Loucy (cell line): ENCODE results near the gene TCF7L2.

Experiments used
- H2AFZ ChIP-seq: fragments of 200-600 bp; sonication (generic); 2 replicates; pipeline ENCODE4 v1.6.0; 2016; ENCODE audit warnings: antibody characterized with exemption, mild to moderate bottlenecking, low read length, moderate library complexity
- H3F3A ChIP-seq: fragments of 200-600 bp; 2 replicates; pipeline ENCODE4 v1.6.0; 2016; ENCODE audit warnings: antibody characterized with exemption, low read depth, mild to moderate bottlenecking
- H3K27me3 ChIP-seq: fragments of 200-600 bp; sonication (generic); 2 replicates; pipeline ENCODE4 v1.6.1; 2014; ENCODE audit warnings: low read length, mild to moderate bottlenecking; ENCODE audit not compliant: insufficient read depth, poor library complexity, severe bottlenecking
- H3K36me3 ChIP-seq: fragments of 200-600 bp; sonication (generic); 2 replicates; pipeline ENCODE4 v1.6.1; 2016; ENCODE audit warnings: low read length; ENCODE audit not compliant: insufficient read depth
- H3K4me1 ChIP-seq: fragments of 200-600 bp; sonication (generic); 2 replicates; pipeline ENCODE4 v1.5.1; 2014; ENCODE audit warnings: low read length, mild to moderate bottlenecking; ENCODE audit not compliant: insufficient read depth, poor library complexity, severe bottlenecking
- H3K4me2 ChIP-seq: fragments of 200-600 bp; sonication (generic); 2 replicates; pipeline ENCODE4 v1.6.0; 2014; ENCODE audit warnings: antibody characterized with exemption, low read length, low read depth, mild to moderate bottlenecking; ENCODE audit not compliant: poor library complexity, severe bottlenecking
- H3K4me3 ChIP-seq: fragments of 200-600 bp; sonication (generic); 2 replicates; pipeline ENCODE4 v1.5.1; 2014; ENCODE audit warnings: low read length, mild to moderate bottlenecking, mixed read lengths; ENCODE audit not compliant: poor library complexity, severe bottlenecking
- H3K79me2 ChIP-seq: fragments of 200-600 bp; sonication (generic); 2 replicates; pipeline ENCODE4 v1.6.1; 2014; ENCODE audit warnings: low read length; ENCODE audit not compliant: insufficient read depth
- H3K9ac ChIP-seq: fragments of 200-600 bp; sonication (generic); 2 replicates; pipeline ENCODE4 v1.6.0; 2014; ENCODE audit warnings: mild to moderate bottlenecking, low read depth, low read length, moderate library complexity; ENCODE audit not compliant: poor library complexity, severe bottlenecking
- H3K9me2 ChIP-seq: fragments of 200-600 bp; sonication (generic); replicated peaks from 2 replicates; pipeline ENCODE4 v1.6.1; 2016; ENCODE audit warnings: low read depth, low read length, mixed read lengths
- H3K9me3 ChIP-seq: fragments of 200-600 bp; sonication (generic); 2 replicates; pipeline ENCODE4 v1.6.1; 2014; ENCODE audit warnings: mild to moderate bottlenecking, antibody characterized with exemption, low read length, low read depth; ENCODE audit not compliant: insufficient read depth
- H4K20me1 ChIP-seq: fragments of 200-600 bp; sonication (generic); 2 replicates; pipeline ENCODE4 v1.6.0; 2014; ENCODE audit warnings: antibody characterized with exemption, low read length, mild to moderate bottlenecking; ENCODE audit not compliant: insufficient read depth, poor library complexity, severe bottlenecking
- EZH2phosphoT487 ChIP-seq: fragments of 200-600 bp; IDR thresholded peaks from 2 replicates; pipeline ENCODE4 v1.6.1; 2018; ENCODE audit warnings: antibody characterized with exemption, mild to moderate bottlenecking, moderate library complexity, borderline replicate concordance
- TF ChIP-seq, protein P1 (sequence below): fragments of 200-600 bp; sonication (generic); conservative IDR thresholded peaks from 2 replicates; pipeline ENCODE4 v1.5.1; 2014; ENCODE audit warnings: mild to moderate bottlenecking, antibody characterized with exemption, low read length

TCF7L2 gene

DNA sequence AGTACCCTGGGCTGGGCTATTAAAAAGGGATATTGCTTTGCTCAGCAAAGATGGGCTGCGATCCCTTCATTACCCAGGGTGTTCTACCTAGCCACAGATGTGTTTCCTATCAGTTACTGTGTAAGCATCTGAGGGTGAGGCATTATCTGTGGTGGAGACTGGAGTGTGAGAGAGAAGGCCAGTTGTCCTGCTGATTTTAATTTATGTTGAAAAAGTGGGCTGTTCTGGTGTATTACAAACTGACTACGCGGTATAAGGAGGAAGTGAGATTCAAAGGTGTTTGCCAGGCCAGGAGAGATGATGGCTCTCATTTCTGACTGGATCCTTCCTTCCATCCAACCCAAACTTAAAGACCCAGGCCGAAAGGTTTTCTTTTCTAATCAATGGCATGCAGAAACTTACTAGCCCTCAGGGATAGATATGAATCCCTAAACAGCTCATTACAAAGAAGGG, 7.6 kb downstream of the TCF7L2 start:
- Histone ChIP-seq H3K9me3 (no peaks in the 10 kb centered on the region), H4K20me1 (peaks cover 18% of the 10 kb centered on the region), H3K79me2 (peaks cover 37% of the 10 kb centered on the region), H3K4me3 (no peak overlapping the region), H3F3A (0 out of 2 replicates have a peak, but pooled peaks cover 4% of the 10 kb centered on the region), H3K9me2 (no peaks in the 10 kb centered on the region), H3K4me1 (peaks cover 48% of the 10 kb centered on the region), H2AFZ (no peak overlapping the region), H3K9ac (no peak overlapping the region), H3K4me2 (peak overlapping the region; percentile 38), H3K27me3 (no peaks in the 10 kb centered on the region), H3K36me3 (no peaks in the 10 kb centered on the region)
- no peak for TF ChIP-seq EZH2phosphoT487
- TF ChIP-seq, protein P1, sequence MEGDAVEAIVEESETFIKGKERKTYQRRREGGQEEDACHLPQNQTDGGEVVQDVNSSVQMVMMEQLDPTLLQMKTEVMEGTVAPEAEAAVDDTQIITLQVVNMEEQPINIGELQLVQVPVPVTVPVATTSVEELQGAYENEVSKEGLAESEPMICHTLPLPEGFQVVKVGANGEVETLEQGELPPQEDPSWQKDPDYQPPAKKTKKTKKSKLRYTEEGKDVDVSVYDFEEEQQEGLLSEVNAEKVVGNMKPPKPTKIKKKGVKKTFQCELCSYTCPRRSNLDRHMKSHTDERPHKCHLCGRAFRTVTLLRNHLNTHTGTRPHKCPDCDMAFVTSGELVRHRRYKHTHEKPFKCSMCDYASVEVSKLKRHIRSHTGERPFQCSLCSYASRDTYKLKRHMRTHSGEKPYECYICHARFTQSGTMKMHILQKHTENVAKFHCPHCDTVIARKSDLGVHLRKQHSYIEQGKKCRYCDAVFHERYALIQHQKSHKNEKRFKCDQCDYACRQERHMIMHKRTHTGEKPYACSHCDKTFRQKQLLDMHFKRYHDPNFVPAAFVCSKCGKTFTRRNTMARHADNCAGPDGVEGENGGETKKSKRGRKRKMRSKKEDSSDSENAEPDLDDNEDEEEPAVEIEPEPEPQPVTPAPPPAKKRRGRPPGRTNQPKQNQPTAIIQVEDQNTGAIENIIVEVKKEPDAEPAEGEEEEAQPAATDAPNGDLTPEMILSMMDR = no peak

DNA sequence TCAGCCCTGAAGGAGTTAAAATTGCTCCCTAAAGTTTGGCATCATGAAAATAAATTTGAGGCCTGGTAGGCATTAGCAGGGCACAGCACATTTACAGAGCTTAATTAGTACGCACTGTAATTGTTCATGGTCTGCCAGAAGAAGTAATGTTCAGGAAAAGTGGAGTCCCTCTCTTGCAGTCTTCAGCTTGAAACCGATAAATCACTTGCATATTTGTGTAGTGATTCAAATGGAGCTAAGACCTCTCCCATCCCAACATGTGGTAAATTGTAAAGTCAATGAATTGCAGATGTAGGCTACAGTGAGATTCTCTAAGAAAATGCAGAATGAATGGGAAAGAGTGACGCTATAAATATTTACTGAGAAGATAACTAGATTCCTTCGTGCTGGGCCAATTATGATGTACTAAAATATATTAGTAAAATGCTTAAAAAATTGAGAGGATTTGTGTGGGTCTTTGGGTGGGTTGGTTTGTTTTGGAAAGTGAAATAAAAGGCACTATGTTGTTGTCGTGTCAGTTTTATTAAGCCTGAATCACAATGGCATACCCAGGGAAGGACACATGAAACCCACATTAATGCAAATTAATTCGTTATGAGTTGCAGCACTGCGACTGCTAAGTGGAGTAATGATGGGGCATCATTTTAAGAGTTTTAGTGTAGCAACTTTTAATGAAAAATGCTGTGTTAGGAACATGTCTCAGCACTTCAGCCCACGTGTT, 8.4 kb downstream of the TCF7L2 start:
- H3K4me3 ChIP-seq = no peak overlapping the region
- H3K79me2 ChIP-seq = peaks cover 31% of the 10 kb centered on the region
- 0 out of 2 replicates have a peak, but pooled peaks cover 4% of the 10 kb centered on the region for H3F3A ChIP-seq
- no peaks in the 10 kb centered on the region for H3K36me3 ChIP-seq
- no peak overlapping the region for H3K9ac ChIP-seq
- no peaks in the 10 kb centered on the region for H3K27me3 ChIP-seq
- peaks cover 22% of the 10 kb centered on the region for H4K20me1 ChIP-seq
- peaks cover 42% of the 10 kb centered on the region for H3K4me1 ChIP-seq
- H3K9me3 ChIP-seq = no peaks in the 10 kb centered on the region
- H2AFZ ChIP-seq = no peak overlapping the region
- H3K9me2 ChIP-seq = no peaks in the 10 kb centered on the region
- no peak overlapping the region for H3K4me2 ChIP-seq
- TF ChIP-seq, protein P1 = no peak
- TF ChIP-seq EZH2phosphoT487 = no peak

DNA sequence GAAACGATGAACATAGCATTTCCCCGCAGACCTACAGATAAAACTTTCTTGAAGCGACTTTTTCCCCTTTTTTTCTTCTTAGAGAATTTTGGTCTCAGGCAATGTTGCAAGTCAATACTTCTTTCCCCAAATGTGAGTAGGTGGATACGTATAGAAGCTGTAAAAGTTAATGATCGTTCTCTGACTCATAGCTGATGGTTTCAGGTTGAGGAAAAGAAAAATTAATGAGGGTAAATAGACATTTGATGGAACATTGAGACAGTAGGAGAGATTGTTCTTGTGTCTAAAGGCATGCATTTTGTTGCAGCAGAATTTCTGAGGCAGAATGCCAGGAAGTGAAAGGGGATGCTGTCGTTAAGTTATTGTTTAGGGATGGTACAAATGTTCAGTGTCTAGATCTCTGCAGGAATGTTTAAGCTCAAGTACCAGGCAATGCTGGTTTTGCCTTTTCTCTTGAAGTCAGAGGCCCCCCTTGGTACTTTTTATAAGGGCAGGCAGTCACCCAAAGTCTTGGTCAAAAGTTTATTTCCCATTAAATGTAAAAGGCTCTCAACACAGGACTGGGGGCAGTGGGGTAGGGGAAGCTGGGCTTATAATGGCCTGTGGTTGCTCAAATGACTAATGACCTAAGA, 9.3 kb downstream of the TCF7L2 start:
- H3F3A ChIP-seq = 0 out of 2 replicates have a peak, but pooled peaks cover 4% of the 10 kb centered on the region
- no peaks in the 10 kb centered on the region for H3K27me3 ChIP-seq
- H4K20me1 ChIP-seq = peaks cover 26% of the 10 kb centered on the region
- H2AFZ ChIP-seq = no peak overlapping the region
- H3K4me1 ChIP-seq = peaks cover 37% of the 10 kb centered on the region
- no peak overlapping the region for H3K9ac ChIP-seq
- H3K79me2 ChIP-seq = peaks cover 30% of the 10 kb centered on the region
- no peaks in the 10 kb centered on the region for H3K9me3 ChIP-seq
- TF ChIP-seq EZH2phosphoT487 = no peak
- TF ChIP-seq, protein P1 = no peak
- peak overlapping the region; percentile 43 for H3K4me2 ChIP-seq
- H3K36me3 ChIP-seq = no peaks in the 10 kb centered on the region
- H3K9me2 ChIP-seq = no peaks in the 10 kb centered on the region
- H3K4me3 ChIP-seq = no peak overlapping the region
